Panc1 (cell line): ENCODE measurements around the gene ZDHHC4.

Experiments used
- POLR2AphosphoS5 ChIP-seq: IDR thresholded peaks from 2 replicates; pipeline ENCODE4 v1.6.1; 2012; ENCODE audit warnings: mild to moderate bottlenecking, low read depth, low read length, moderate library complexity
- SIN3A ChIP-seq: IDR thresholded peaks from 2 replicates; pipeline ENCODE4 v1.6.1; 2012; ENCODE audit warnings: low read depth, mild to moderate bottlenecking, low read length, moderate library complexity, borderline replicate concordance; ENCODE audit not compliant: insufficient read depth
- TF ChIP-seq, protein P1 (sequence below): fragments of 450-650 bp; IDR thresholded peaks from 2 replicates; pipeline ENCODE4 v1.5.1; 2017; ENCODE audit warnings: mild to moderate bottlenecking
- TF ChIP-seq, protein P2 (sequence below), 2 experiments: IDR thresholded peaks; 2 replicates each; pipeline ENCODE4 v1.6.1; 2011 to 2012; ENCODE audit warnings: low read depth in 2 of 2, control low read depth in 1 of 2, low read length in 1 of 2, mild to moderate bottlenecking in 1 of 2, moderate library complexity in 1 of 2; ENCODE audit not compliant: insufficient read depth in 1 of 2

DNA sequence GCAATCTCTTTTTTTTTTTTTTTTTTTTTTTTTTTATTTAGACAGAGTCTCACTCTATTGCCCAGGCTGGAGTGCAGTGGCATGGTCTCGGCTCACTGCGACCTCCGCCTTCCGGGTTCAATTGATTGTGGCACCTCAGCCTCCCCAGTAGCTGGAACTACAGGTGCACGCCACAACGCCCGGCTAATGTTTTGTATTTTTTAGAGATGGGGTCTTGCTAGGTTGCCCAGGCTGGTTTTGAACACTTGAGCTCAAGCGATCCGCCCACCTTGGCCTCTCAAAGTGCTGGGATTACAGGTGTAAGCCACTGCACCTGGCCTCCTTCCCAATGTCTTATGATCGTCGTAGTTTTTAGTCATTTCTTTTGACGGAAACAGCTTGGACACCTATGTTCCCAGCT lies 31.5 kb downstream of the ZDHHC4 start:
- TF ChIP-seq, protein P1, sequence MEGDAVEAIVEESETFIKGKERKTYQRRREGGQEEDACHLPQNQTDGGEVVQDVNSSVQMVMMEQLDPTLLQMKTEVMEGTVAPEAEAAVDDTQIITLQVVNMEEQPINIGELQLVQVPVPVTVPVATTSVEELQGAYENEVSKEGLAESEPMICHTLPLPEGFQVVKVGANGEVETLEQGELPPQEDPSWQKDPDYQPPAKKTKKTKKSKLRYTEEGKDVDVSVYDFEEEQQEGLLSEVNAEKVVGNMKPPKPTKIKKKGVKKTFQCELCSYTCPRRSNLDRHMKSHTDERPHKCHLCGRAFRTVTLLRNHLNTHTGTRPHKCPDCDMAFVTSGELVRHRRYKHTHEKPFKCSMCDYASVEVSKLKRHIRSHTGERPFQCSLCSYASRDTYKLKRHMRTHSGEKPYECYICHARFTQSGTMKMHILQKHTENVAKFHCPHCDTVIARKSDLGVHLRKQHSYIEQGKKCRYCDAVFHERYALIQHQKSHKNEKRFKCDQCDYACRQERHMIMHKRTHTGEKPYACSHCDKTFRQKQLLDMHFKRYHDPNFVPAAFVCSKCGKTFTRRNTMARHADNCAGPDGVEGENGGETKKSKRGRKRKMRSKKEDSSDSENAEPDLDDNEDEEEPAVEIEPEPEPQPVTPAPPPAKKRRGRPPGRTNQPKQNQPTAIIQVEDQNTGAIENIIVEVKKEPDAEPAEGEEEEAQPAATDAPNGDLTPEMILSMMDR, result no peak
- TF ChIP-seq POLR2AphosphoS5, result no peak
- no peak for TF ChIP-seq SIN3A
- TF ChIP-seq, protein P2, sequence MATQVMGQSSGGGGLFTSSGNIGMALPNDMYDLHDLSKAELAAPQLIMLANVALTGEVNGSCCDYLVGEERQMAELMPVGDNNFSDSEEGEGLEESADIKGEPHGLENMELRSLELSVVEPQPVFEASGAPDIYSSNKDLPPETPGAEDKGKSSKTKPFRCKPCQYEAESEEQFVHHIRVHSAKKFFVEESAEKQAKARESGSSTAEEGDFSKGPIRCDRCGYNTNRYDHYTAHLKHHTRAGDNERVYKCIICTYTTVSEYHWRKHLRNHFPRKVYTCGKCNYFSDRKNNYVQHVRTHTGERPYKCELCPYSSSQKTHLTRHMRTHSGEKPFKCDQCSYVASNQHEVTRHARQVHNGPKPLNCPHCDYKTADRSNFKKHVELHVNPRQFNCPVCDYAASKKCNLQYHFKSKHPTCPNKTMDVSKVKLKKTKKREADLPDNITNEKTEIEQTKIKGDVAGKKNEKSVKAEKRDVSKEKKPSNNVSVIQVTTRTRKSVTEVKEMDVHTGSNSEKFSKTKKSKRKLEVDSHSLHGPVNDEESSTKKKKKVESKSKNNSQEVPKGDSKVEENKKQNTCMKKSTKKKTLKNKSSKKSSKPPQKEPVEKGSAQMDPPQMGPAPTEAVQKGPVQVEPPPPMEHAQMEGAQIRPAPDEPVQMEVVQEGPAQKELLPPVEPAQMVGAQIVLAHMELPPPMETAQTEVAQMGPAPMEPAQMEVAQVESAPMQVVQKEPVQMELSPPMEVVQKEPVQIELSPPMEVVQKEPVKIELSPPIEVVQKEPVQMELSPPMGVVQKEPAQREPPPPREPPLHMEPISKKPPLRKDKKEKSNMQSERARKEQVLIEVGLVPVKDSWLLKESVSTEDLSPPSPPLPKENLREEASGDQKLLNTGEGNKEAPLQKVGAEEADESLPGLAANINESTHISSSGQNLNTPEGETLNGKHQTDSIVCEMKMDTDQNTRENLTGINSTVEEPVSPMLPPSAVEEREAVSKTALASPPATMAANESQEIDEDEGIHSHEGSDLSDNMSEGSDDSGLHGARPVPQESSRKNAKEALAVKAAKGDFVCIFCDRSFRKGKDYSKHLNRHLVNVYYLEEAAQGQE (IDR thresholded peaks at IDR 0.05; ENCODE audit: insufficient read depth in 1 of 2, low read depth in 2 of 2, low read length in 1 of 2), result no peak
